Thoracic aorta (tissue), 2 donors: ENCODE data around the gene TMEM134. TPM values are rescaled to one million over a fixed set of nuclear protein-coding genes. Genes with fewer than 3 reads are reported as not detected.
"Not testable (repeated sequence)": the region's sequence is repeated elsewhere in the genome, so short reads cannot be mapped to it uniquely, and the experiment has no call there.

Experiments used
- ATAC-seq: fragments of 150-250 bp; one replicate; pipeline ENCODE4 v1.8.0; 2017; ENCODE audit warnings: low read depth; ENCODE audit not compliant: insufficient number of reproducible peaks, low FRiP score
- DNase-seq: peaks from one replicate; pipeline ENCODE4 v3.0.0-alpha.2; 2020; ENCODE audit warnings: low spot score
- H3K27ac ChIP-seq, 2 donors: fragments of 200-600 bp; sonication (generic); 1 replicate in 1 of 2; 2 replicates in 1 of 2; pipeline ENCODE4 v1.5.1; 2016; ENCODE audit warnings: mild to moderate bottlenecking in 2 of 2, moderate library complexity in 2 of 2
- H3K27me3 ChIP-seq: fragments of 200-600 bp; sonication (generic); replicated peaks from 2 replicates; pipeline ENCODE4 v1.6.0; 2016; ENCODE audit warnings: mild to moderate bottlenecking; ENCODE audit not compliant: insufficient read depth
- H3K36me3 ChIP-seq: fragments of 200-600 bp; sonication (generic); one replicate; pipeline ENCODE4 v1.5.1; 2016
- H3K4me1 ChIP-seq, 2 donors: fragments of 200-600 bp; sonication (generic); 1 replicate in 1 of 2; 2 replicates in 1 of 2; pipeline versions ENCODE4 v1.5.1 to v1.6.0; 2016; ENCODE audit warnings: low read depth in 2 of 2, mild to moderate bottlenecking in 1 of 2; ENCODE audit not compliant: control insufficient read depth in 1 of 2
- H3K4me3 ChIP-seq: fragments of 200-600 bp; sonication (generic); 2 replicates; pipeline ENCODE4 v1.5.1; 2016; ENCODE audit warnings: mild to moderate bottlenecking
- H3K9me3 ChIP-seq: fragments of 200-600 bp; sonication (generic); 2 replicates; pipeline ENCODE4 v1.5.1; 2016
- CTCF ChIP-seq: fragments of 200-600 bp; sonication (generic); IDR thresholded peaks from one replicate; pipeline ENCODE4 v1.5.1; 2019; ENCODE audit warnings: antibody characterized with exemption
- total RNA-seq, 2 donors: library from RNA; depleted of rRNA; stranded (reverse); fragments of >200 nt; gene quantifications; one replicate each; pipeline versions ENCODE4 v1.1.0 to v1.2.3, GENCODE V29; 2016

The TMEM134 gene
- total RNA-seq, 2 donors from 2014 or later, result 66.7 to 67.7 TPM

- DNase-seq (no peak), ATAC-seq (no peak)
- TF ChIP-seq CTCF, result no peak
Observed at GRCh38 chr11:67429038-67429668, 39.9 kb downstream of the TMEM134 start.

GRCh38 chr11:67428052-67429001 is 40.7 kb downstream of the TMEM134 start, which contains the start of gene RPS6KB2:
Gene RPS6KB2, plus strand, starts transcription at chr11:67428494. Its CDS starts 52 bp downstream, at chr11:67428546.
- no peak for TF ChIP-seq CTCF
- peak; percentile 98 for ATAC-seq
- no peaks in the 10 kb centered on the region for H3K9me3 ChIP-seq

More at GRCh38 chr11:67429038-67429668, 39.9 kb downstream of the TMEM134 start:
- peaks cover 8 to 21% of the 10 kb centered on the region in 2 donors for H3K4me1 ChIP-seq
- no peaks in the 10 kb centered on the region for H3K27me3 ChIP-seq
- peak overlapping the region; percentile 86 to 89 for H3K27ac ChIP-seq
- no peaks in the 10 kb centered on the region for H3K9me3 ChIP-seq
- H3K4me3 ChIP-seq, result peak overlapping the region; percentile 82
- H3K36me3 ChIP-seq, result peaks cover 25% of the 10 kb centered on the region

GRCh38 chr11:67427364-67427859 is 41.6 kb downstream of the TMEM134 start:
- H3K9me3 ChIP-seq, DNase-seq, H3K27me3 ChIP-seq, ATAC-seq, H3K36me3 ChIP-seq: not testable (repeated sequence)
- Histone ChIP-seq H3K4me3 (peak overlapping the region; percentile 82), H3K4me1 (peaks cover 8 to 21% of the 10 kb centered on the region in 2 donors), H3K27ac (peak overlapping the region; percentile 52 to 89)

More at GRCh38 chr11:67428052-67429001, 40.7 kb downstream of the TMEM134 start, which contains the start of gene RPS6KB2:
- Histone ChIP-seq H3K27me3 (no peaks in the 10 kb centered on the region), H3K4me3 (peak within 1 kb of the TSS; percentile 82), H3K36me3 (peaks cover 19% of the 10 kb centered on the region), H3K27ac (peak within 1 kb of the TSS; percentile 86 to 89), H3K4me1 (peaks cover 8 to 21% of the 10 kb centered on the region in 2 donors)
- peak; percentile 91 for DNase-seq

GRCh38 chr11:67423891-67424613 is 45.0 kb downstream of the TMEM134 start:
- Histone ChIP-seq H3K4me1 (peaks cover 11 to 26% of the 10 kb centered on the region in 2 donors), H3K4me3 (no peak overlapping the region), H3K27ac (no peak overlapping the region), H3K9me3 (no peaks in the 10 kb centered on the region), H3K36me3 (no peaks in the 10 kb centered on the region), H3K27me3 (no peaks in the 10 kb centered on the region)
- DNase-seq, result no peak
- TF ChIP-seq CTCF, result no peak
- no peak for ATAC-seq

- H3K27ac ChIP-seq, result no peak overlapping the region
- no peak for ATAC-seq
- TF ChIP-seq CTCF, result no peak
- no peak for DNase-seq
- H3K27me3 ChIP-seq, result no peaks in the 10 kb centered on the region
- H3K4me3 ChIP-seq, result no peak overlapping the region
- peaks cover 13 to 27% of the 10 kb centered on the region in 2 donors for H3K4me1 ChIP-seq
- no peaks in the 10 kb centered on the region for H3K9me3 ChIP-seq
- H3K36me3 ChIP-seq, result no peaks in the 10 kb centered on the region
Observed at GRCh38 chr11:67423466-67423865, 45.6 kb downstream of the TMEM134 start.
